HG03432 (cell line): ENCODE measurements around the gene BICRA.
"Not testable (repeated sequence)": the region's sequence is repeated elsewhere in the genome, so short reads cannot be mapped to it uniquely, and the experiment has no call there.

Experiments used
- ATAC-seq: cut with Tn5 transposase; IDR thresholded peaks from one replicate; pipeline ENCODE4 v1.9.1; 2021; ENCODE audit warnings: mild to moderate bottlenecking, moderate library complexity; ENCODE audit not compliant: unreplicated experiment

BICRA gene

DNA sequence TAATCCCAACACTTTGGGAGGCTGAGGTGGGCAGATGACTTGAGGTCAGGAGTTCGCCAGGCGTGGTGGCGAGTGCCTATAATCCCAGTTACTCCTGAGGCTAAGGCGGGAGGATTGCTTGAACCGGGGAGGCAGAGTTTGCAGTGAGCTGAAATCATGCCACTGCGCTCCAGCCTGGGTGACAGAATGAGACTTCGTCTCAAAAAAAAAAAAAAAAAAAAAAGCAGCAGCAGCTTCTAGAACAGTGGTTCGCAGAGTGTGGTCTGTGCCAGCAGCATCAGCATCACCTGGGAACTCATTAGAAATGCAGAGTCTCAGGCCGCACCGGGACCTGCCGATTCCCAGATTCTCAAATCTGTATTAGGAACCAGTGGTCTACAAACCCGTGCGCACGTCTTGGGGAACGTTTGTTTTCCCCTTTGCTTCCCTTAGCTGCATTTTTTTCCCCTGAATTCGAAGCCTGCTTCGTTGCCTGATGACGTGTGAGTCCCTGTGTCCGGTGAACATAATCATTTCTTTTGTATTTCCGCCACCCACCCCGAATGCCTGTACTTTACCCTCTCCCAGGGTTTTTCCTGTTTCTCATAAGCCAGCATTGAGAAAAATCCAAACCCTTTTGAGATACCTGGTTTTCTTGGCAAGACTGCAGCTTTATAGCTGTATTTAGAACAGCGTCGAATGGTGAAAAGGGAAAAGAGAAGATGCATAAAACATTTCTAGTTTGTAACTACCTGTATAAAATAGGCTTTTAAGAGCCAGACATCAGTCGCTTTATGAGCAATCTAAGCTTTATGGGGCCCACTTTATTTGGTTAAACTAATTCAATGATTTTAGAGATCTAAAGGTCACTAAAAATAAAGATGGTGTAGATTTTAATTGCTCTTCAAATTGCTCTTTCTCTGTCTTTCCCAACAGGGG, 49.8 kb downstream of the BICRA start:
- ATAC-seq = no peak

DNA sequence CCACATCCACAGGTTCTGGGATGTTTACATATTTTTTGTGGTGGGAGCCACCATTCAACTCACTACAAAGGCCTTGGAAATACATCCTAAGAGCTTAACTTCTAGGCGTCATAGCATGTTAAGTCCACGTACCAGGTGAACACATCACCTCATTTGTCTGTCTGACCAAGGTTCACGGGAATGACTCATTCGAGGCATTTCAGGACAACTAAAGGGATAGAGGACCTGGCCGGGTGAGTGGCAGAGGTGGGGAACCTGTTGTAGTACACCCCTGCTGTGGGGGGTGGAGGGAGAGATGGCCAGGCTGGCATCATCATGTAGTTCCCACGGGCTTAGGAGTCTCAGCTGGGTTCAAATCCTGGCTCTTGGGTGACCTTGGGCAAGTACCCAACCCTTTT, 51.5 kb downstream of the BICRA start:
- ATAC-seq = no peak

DNA sequence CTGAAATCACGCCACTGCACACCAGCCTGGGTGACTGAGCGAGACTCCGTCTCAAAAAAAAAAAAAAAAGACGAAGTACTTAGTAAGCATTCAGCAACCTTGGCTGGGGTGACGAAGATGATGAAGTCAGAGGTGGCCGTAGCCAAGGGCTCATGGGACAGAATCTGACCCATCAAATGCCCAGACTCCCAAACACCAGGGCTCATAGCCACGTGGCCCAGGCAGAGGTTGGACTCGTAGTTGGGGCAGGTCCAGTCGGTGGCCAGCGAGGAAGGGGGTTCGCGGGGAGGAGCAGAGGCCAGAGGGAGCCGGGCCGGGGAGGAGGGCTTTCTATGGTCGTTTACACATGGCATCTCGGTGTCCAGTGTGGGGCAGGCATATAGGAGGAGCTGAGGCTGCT, 52.2 kb downstream of the BICRA start:
- ATAC-seq = no peak

DNA sequence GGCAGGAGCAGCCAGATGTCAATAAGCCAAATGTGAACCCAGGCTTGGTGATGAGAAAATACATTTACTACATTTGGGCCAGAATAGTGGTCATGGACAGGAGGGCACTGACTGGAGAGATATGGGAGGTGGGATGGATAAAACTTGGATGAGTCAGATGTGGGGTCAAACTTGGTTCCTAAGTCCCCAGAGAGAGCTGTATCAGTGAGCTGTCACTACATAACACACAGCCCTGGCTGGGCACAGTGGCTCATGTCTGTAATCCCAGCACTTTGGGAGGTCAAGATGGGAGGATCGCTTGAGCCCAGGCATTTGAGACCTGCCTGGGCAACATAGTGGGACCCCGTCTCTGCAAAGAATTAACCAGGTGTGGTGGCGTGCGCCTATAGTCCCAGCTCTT, 52.7 kb downstream of the BICRA start:
- ATAC-seq = no peak

DNA sequence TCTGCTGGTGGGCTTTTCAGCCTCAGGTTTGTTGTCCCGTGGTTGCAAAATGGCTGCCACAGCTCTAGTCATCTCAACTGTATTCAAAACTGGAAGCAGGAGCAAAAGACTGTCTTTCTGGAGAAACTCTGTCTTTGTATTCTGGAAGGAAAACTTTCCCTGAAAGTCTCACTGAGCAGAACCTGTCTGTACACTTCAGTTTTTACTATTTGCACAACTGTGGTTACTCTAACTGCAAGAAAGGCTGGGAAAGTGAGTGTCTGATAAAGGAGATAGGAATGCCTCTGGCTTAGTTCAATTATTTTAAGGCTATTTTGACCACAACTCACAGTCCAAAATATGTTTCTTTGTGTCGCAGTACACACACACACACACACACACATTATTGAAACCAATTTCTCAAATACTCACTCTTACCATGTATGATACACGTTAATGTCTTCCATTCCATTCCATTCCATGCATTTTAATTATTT, 54.5 kb downstream of the BICRA start:
- no peak for ATAC-seq

DNA sequence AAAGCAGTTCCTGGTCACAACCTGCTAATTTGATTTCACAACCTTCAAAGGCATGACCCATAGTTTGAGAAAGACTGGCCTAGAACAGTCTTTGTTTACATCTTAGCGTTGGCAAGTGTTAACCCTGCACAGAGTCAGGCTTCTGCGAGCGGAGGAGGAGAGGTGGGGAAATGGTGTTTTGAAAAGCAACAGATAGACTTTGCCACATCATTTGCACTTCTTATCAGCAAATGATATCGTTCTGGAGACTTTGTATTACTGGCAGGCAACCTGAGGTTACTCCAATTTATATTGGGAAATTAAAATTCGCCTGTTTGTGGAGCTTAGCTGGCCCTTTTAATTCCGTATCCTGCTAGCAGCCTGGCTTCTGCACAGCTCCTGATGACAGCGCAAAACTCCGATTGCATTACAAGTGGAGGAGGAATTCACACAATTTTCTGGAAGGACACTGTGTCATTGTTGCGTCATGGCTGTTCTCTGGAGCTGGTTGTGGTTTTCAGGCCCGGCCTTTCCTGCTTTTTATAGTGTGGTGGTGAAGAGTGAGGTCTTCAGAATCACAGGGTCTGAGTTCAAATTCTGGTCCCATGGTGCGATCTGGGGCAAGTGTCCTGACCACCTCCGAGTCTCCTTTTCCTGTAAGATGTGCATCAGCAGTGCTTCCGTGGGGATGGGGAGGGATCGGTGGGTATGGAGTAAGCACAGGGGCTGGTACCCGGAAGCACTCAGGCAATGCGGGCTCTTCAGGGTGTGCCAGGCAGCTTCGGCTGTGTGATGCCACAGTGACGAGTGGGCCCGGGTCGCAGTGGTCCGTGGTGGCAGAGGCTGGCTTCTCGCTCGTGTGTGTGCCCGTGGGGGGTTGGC, 55.2 kb downstream of the BICRA start:
- no peak for ATAC-seq

DNA sequence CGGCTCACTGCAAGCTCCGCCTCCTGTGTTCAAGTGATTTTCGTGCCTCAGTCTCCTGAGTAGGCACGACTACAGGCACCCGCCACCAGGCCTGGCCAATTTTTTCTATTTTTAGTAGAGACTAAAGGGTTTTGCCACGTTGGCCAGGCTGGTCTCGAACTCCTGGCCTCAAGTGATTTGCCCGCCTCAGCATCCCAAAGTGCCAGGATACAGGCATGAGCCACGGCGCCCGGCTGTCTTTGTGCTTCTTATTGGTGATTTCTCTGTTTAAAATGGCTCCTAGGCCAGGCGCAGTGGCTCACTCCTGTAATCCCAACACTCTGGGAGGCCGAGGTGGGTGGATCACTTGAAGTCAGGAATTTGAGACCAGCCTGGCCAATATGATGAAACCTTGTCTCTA, 59.6 kb downstream of the BICRA start:
- not testable (repeated sequence) for ATAC-seq

DNA sequence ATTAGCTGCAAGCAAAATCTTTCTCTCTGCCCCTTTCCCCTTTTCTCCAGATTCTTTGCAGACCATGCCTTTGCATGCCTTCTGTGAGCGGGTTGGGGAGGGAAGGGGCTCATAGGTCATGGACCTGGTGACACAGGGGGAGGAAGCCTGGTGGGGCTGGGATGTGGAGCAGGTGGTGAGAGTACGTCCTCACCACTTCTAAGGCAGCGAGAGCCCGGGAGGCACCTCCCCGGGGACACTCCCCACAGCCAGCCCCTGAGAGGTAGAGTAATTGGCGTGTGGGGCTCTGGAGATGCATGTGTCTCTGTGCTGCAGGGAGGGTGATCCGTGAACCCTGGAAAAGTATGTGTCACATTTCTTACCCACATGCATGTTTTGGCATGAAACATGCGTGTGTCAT, 61.8 kb downstream of the BICRA start:
- ATAC-seq = no peak

DNA sequence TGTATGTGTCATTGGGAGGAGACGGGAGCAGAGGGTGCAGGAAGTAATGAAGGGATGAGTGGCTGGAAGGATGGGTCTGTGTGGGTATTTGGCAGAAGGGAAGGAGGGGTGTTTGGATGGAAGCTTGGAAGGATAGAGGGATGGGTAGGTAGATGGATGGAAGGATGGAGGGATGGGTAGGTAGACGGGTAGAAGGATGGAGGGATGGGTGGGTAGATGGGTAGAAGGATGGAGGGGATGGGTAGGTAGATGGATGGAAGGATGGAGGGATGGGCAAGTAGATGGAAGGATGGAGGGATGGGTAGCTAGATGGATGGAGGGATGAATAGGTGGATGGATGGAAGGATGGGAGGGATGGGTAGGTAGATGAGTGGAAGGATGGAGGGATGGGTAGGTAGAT, 62.6 kb downstream of the BICRA start:
- ATAC-seq = no peak

DNA sequence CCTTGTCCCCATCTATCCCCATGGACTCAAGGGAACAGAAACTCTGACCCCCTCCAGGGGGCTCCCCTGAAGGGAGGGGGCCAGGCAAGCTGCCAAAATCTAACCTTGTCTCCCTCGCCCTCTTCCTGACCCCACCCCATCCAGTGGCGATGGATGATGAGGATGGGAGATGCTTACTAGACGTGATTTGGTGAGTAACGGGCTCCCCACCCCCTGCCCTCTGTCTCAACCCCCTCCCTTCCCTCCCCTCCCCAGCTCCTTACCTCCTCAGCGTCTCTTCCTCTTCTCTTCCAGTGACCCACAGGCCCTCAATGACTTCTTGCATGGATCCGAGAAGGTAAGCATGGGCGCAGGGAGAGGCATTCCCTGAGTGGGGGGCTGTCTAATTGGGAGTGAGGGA, 64.5 kb downstream of the BICRA start:
- no peak for ATAC-seq

DNA sequence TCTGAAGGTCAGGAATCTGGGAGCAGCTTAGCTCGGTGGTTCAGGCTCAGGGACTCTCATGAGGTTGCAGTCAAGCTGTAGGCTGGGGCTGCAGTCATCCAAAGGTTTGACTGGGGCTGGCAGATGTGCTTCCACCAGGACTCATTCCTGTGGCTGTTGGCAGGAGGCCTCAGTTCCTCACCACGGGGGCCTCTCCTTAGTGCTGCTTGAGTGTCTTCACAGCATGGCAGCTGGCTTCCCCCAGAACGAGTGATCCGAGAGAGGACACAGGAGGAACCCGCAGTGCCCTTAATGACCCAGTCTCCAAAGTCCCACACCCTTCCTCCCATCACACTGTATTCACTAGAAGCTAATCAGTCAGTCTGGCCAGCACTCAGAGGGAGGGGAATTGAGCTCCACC, 65.6 kb downstream of the BICRA start:
- no peak for ATAC-seq

DNA sequence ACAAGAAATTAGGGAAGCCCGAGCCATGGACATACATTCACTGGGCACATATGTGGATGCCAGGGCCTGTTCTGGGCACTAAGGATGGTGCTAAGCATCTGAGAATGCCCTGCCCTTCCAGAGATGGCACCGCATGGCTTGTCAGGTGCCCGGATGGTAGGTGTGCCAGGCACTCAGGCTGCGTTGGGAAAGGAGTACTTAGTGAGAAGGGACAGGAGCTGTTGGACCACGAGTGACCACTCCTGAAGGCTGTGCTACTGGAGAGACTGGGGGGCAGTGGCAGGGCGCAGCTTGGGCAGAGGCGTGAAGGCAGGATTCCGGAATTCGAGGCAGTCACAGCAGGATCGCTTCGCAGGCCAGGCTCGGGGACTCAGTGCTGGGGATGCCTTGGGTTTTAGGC, 66.3 kb downstream of the BICRA start:
- ATAC-seq = no peak

DNA sequence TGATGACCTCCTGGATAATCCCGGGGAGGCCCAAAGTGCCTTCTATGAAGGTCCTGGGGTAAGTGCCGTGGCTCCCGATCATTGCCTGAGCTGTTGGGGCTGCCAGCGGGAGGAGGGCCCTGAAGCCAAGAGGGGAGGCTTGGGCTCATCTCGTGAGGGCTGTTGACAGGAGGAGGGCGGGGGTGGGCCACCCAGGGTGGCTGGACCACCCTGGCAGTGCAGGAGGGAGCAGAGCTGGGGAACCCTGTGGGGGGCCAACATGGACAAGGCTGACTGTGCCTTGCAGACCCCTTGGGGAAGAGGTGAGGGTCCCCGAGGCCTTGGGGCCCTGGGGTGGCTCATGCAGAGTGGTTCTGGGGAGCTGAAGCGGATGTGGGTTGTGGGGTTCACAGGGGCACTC, 66.9 kb downstream of the BICRA start:
- no peak for ATAC-seq

DNA sequence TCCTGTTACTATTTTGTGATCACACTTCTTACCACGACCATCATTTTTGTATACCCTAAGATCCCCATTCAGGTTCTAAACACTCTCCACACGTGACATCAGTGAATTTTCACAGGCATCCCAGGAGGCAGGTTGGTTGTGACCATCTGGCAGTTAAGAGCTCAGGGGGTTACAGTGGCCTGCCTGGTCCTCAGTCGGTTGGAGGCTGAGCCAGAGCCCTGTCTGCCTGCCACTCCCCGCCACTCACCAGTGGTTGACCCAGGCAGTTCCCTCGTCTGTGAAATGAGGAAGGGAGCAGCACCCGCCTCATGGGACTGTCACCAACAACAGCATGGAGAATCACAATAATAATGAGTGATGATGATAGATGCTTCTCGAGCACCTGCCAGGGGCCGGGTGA, 67.9 kb downstream of the BICRA start:
- ATAC-seq = no peak

DNA sequence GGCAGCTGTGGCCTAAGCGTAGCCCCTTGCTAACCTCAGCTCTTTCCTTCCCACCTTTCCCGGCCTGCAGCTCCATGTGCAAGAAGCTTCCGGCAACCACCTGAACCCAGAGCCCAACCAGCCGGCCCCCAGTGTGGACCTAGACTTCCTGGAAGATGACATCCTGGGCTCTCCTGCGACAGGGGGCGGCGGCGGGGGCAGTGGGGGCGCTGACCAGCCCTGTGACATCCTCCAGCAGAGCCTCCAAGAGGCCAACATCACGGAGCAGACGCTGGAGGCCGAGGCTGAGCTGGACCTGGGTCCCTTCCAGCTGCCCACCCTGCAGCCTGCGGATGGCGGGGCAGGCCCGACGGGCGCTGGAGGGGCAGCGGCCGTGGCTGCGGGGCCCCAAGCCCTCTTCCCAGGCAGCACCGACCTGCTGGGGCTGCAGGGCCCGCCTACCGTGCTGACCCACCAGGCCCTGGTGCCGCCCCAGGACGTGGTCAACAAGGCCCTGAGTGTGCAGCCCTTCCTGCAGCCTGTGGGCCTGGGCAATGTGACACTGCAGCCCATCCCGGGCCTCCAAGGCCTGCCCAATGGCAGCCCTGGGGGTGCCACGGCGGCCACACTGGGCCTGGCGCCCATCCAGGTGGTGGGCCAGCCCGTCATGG, 70.4 kb downstream of the BICRA start:
- no peak for ATAC-seq

DNA sequence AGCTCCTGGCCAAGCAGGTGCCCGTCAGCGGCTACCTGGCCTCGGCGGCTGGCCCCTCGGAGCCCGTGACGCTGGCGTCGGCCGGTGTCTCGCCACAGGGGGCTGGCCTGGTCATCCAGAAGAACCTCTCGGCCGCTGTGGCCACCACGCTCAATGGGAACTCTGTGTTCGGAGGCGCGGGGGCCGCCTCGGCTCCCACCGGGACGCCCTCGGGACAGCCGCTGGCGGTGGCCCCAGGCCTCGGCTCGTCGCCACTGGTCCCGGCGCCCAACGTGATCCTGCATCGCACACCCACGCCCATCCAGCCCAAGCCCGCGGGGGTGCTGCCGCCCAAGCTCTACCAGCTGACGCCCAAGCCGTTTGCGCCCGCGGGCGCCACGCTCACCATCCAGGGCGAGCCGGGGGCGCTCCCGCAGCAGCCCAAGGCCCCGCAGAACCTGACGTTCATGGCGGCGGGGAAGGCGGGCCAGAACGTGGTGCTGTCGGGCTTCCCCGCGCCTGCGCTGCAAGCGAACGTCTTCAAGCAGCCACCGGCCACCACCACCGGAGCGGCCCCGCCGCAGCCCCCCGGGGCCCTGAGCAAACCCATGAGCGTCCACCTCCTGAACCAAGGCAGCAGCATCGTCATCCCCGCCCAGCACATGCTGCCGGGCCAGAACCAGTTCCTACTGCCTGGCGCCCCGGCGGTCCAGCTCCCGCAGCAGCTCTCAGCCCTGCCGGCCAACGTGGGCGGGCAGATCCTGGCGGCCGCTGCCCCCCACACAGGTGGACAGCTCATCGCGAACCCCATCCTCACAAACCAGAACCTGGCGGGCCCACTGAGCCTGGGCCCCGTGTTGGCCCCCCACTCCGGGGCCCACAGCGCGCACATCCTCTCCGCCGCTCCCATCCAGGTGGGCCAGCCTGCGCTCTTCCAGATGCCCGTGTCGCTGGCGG, 71.3 kb downstream of the BICRA start:
- ATAC-seq = no peak

DNA sequence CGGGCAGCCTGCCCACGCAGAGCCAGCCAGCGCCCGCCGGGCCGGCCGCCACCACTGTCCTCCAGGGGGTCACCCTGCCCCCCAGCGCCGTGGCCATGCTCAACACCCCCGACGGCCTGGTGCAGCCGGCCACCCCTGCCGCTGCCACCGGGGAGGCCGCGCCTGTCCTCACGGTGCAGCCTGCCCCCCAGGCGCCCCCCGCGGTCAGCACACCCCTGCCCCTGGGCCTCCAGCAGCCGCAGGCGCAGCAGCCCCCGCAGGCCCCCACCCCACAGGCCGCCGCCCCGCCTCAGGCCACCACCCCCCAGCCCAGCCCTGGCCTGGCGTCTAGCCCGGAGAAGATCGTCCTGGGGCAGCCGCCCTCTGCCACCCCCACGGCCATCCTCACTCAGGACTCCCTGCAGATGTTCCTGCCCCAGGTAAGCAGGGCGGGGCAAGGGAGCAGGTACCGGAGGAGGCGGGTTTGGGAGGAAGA, 72.0 kb downstream of the BICRA start:
- no peak for ATAC-seq

DNA sequence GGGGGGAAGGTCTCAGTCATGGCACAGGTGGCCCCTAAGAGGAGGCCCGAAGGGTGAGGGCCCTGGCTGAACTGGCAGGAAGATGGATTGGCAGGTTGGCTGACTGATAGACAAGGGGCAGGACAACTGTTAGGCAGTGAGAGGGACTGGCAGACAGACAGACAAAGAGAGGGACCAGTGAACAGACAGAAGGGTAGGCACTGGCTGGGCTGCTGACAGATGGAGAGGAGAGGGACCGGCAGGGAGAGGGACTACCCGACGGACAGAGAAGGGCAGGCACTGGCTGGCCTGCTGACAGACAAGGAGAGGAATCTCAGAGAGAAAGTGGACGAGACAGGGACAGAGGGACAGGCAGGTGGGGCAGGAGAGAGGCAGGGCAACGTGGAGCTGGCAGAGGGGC, 72.5 kb downstream of the BICRA start:
- no peak for ATAC-seq

DNA sequence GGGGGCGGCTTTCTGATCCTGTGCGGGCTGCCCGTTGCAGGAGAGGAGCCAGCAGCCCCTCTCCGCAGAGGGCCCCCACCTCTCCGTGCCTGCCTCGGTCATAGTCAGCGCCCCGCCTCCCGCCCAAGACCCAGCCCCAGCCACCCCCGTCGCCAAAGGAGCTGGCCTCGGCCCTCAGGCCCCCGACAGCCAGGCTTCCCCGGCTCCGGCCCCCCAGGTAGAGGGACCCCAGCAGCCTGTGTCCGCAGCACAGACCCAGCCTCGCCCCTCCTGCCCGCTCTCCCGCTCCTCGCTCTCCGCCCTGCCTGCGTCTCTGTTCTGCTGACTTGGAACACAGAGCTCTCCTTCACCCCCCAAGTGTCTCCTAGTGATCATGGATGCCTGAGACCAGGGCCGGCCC, 73.0 kb downstream of the BICRA start:
- no peak for ATAC-seq

DNA sequence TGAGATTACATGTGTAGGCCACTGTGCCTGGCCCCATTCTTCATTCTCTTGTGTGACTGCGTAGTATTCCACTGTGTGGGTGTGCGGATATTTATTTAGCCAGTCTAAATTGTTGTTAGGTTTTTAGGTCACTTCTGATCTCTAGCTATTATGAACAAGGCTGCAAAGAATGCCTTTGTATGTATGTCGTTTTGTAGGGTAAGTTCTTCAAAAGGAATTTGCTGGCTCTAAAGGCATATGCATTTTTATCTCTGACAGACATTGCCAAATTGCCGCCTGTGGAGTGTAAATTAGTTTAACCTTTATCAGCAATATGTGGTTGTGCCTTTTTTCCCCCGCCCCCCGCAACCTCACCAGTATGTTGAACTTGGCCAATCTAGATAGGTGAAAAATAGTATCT, 74.0 kb downstream of the BICRA start:
- ATAC-seq = no peak
